GM12873 (cell line): ENCODE results near the gene DROSHA.

Experiments
- TF ChIP-seq, protein P1 (sequence below): IDR thresholded peaks from 2 replicates; pipeline ENCODE4 v1.5.1; 2012; ENCODE audit warnings: low read depth, mild to moderate bottlenecking, moderate library complexity, low read length, control low read depth; ENCODE audit not compliant: insufficient read depth; ENCODE audit errors: missing control alignments

The DROSHA gene

DNA sequence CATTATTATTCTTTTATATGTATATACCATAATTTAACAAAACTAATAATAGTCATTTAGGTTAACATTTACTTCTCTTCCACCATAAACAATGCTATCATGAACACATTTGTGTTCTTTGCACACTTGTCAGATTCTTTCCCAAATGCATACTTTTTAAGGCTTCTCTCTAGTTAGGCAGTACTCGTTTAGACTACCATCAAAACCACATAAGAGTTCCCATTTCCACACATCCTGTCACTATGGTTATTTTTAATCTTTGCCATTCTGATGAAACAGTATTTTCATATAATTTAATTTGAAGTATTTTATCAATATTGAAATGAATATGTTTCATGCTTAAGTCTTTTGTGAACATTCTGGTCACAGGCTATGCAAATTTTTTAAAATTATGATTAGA is 15.1 kb downstream of the DROSHA start:
- TF ChIP-seq, protein P1, sequence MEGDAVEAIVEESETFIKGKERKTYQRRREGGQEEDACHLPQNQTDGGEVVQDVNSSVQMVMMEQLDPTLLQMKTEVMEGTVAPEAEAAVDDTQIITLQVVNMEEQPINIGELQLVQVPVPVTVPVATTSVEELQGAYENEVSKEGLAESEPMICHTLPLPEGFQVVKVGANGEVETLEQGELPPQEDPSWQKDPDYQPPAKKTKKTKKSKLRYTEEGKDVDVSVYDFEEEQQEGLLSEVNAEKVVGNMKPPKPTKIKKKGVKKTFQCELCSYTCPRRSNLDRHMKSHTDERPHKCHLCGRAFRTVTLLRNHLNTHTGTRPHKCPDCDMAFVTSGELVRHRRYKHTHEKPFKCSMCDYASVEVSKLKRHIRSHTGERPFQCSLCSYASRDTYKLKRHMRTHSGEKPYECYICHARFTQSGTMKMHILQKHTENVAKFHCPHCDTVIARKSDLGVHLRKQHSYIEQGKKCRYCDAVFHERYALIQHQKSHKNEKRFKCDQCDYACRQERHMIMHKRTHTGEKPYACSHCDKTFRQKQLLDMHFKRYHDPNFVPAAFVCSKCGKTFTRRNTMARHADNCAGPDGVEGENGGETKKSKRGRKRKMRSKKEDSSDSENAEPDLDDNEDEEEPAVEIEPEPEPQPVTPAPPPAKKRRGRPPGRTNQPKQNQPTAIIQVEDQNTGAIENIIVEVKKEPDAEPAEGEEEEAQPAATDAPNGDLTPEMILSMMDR = no peak

DNA sequence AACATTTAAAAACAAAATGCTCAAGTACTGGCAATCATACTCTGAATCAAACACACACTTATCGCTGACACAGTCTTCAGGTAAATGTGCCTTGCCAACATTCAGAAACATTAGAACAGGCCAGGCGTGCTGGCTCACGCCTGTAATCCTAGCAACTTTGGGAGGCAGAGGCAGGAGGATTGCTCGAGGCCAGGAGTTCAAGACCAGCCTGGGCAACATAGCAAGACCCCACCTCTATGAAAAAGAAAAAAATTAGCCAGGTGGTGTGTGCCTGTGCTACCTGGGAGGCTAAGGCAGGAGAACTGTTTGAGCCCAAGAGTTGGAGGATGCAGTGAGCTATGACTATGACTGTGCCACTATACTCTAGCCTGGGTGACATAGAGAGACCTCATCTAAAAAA is 20.6 kb downstream of the DROSHA start:
- TF ChIP-seq, protein P1 = no peak

DNA sequence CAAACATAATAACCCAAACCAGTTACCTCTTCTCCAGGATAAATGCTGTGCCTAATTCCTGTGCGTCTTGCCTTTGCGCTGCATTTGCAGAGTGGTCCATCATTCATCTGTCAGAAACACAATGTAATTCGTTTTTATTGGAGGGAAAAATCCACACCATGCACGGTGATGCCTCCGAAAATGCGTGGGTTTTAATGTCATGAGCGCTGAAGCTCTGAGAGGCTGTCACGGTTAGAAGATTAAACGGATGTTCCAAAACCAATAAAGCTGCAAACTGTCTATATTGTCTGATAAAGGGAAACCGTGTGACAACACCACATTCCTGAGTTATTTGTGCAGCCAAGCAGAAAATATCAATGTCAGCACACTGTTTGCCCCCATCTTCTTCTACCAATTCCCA is 27.4 kb downstream of the DROSHA start:
- TF ChIP-seq, protein P1 = no peak

DNA sequence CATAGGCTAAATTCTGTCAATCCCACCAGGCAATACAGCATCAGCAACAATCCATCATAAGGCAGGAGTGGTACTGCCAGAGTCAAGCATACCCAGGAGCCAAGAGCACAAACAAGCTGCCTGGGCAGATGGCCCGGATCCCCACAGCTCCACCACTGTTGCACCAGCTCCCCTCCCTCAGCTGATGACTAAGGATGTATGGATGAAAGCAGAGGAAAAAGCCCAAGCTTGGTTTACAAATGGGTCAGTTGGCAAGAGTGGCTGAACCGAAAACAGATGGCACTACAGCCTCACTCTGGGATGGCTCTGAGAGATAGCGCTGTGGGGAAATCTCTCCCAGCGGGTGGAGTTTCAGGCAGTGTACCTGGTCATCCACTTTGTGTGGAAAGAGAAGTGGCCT is 29.4 kb downstream of the DROSHA start:
- TF ChIP-seq, protein P1 = no peak

DNA sequence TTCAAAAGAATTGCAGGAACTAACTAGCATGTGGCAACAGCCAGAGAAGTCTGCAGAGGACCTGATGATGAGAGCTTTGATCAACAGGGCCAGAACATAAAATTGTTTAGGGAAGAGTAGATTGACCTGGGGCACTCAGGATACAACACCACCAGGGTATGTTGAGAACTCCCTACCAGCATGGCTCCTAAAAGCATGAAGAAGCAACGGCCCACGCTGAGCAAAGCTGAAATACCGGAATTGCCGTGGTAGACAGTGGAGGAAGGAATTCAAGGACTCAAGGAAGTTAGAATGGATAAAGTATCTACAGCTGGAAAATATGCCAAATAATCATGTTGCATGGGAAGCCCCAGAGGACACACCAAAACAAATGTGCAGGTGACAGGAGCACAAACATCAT is 31.6 kb downstream of the DROSHA start:
- TF ChIP-seq, protein P1 = no peak

DNA sequence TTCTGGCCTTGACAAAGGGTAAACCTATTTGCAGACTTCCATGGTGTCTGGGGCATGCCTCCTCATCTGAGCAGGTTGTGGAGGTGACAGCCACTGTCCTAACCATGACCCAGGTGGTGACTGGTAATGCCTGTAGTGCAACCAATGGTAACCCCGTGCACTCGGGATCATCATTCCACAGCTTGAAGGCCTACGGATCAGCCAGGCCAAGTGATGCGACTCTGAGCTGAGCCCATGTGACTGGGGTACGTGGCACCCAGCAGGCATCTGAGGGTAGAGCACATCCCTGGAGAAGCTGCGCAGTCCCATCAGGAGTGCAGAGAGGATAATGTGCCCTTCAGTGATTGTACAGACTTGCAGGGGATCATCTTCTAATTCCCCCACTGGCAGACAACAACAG is 35.0 kb downstream of the DROSHA start:
- TF ChIP-seq, protein P1 = no peak

DNA sequence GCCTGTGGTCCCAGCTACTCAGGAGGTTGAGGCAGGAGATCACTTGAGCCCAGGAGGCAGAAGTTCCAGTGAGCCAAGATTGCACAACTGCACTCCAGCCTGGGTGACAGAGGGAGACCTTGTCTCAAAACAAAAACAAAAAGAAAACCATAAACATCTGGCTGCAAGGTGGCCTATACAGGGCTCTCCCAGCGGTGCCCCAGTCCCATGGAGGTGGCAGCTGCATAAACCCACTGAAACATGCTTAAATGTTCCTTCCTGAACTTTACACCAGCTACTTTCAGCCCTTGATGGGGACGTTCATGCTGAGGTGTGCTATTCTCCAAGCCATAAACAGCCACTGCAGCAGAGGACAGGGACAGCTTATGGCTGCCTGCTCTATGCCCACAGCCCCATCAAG is 35.6 kb downstream of the DROSHA start:
- TF ChIP-seq, protein P1 = no peak

DNA sequence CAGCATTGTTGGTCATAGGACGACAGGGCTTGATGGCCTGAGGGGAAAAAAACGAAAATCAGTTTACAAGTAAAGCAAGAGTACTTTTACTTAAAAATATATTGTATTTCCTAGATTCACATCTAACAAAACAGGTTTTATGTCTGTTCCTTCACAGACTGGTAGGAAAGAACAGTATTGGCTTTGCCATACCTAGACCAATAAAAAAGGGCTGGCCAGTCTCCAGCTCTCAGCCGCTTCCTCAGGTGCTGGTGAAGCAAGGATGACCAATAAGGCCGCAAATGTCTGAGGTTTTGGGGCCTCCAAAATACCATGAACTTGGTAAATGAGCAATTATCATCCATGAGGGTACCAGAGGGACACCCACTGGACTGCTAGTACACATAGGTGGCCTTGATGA is 36.6 kb downstream of the DROSHA start:
- TF ChIP-seq, protein P1 = no peak
